SK-N-MC (cell line): ENCODE results near the gene AKAP5.

Source experiments
- EZH2 ChIP-seq: fragments of 200-600 bp; sonication (generic); IDR thresholded peaks from one replicate; pipeline ENCODE4 v1.6.1; 2017; ENCODE audit warnings: antibody characterized with exemption
- POLR2AphosphoS5 ChIP-seq: IDR thresholded peaks from 2 replicates; pipeline ENCODE4 v1.6.1; 2012; ENCODE audit warnings: mild to moderate bottlenecking, low read depth, low read length, borderline replicate concordance

- TF ChIP-seq EZH2 = no peak
- no peak for TF ChIP-seq POLR2AphosphoS5
These were observed 43.3 kb upstream of the AKAP5 start for GRCh38 chr14:64422005-64422404.
